Pulmonary artery endothelial cell (primary cell): ENCODE data around the gene ADIPOQ. TPM values are rescaled to one million over a fixed set of nuclear protein-coding genes. Genes with fewer than 3 reads are reported as not detected.
A peak's percentile ranks its signal among the peaks of the same experiment; 100 is the strongest.
"Not testable (repeated sequence)": the region's sequence is repeated elsewhere in the genome, so short reads cannot be mapped to it uniquely, and the experiment has no call there.

Experiments
- DNase-seq: peaks from one replicate; pipeline ENCODE4 v3.0.0-alpha.2; 2011; ENCODE audit warnings: low read depth, low spot score
- total RNA-seq: library from RNA; depleted of rRNA; stranded (reverse); fragments of >200 nt; gene quantifications from 2 replicates; pipeline ENCODE4 v1.2.3, GENCODE V29; 2014

Gene ADIPOQ
- not detected in 2 replicates for total RNA-seq

- no peak for DNase-seq
These were observed at the start of gene ADIPOQ for GRCh38 chr3:186842426-186843038. ADIPOQ (plus strand) TSS chr3:186842710; CDS start chr3:186853059, 10,349 bp downstream.

GRCh38 chr3:186798239-186798874 is 44.2 kb upstream of the ADIPOQ start:
- no peak for DNase-seq

GRCh38 chr3:186800285-186800684 is 42.2 kb upstream of the ADIPOQ start:
- DNase-seq: no peak

GRCh38 chr3:186802701-186803100 is 39.8 kb upstream of the ADIPOQ start:
- DNase-seq: no peak

GRCh38 chr3:186803447-186803846 is 39.1 kb upstream of the ADIPOQ start:
- DNase-seq: not testable (repeated sequence)

- no peak for DNase-seq
These were observed 36.1 kb upstream of the ADIPOQ start, which contains the start of gene RFC4 for GRCh38 chr3:186806089-186807055. RFC4 (minus strand) TSS chr3:186806482; CDS start chr3:186804713, 1,769 bp downstream.

- DNase-seq: no peak
These were observed 35.3 kb upstream of the ADIPOQ start for GRCh38 chr3:186807231-186807630.

GRCh38 chr3:186810336-186810996 is 32.0 kb upstream of the ADIPOQ start:
- DNase-seq: no peak

GRCh38 chr3:186811313-186811712 is 31.2 kb upstream of the ADIPOQ start:
- not testable (repeated sequence) for DNase-seq

GRCh38 chr3:186814100-186814499 is 28.4 kb upstream of the ADIPOQ start:
- DNase-seq: no peak

GRCh38 chr3:186815435-186815834 is 27.1 kb upstream of the ADIPOQ start:
- no peak for DNase-seq

- DNase-seq: no peak
These were observed 24.0 kb upstream of the ADIPOQ start for GRCh38 chr3:186818516-186818915.

GRCh38 chr3:186818956-186819355 is 23.6 kb upstream of the ADIPOQ start:
- DNase-seq: no peak

- DNase-seq: peak; percentile 19
These were observed 20.8 kb upstream of the ADIPOQ start for GRCh38 chr3:186821429-186822387.

GRCh38 chr3:186822388-186822759 is 20.1 kb upstream of the ADIPOQ start:
- DNase-seq: not testable (repeated sequence)

- DNase-seq: no peak
These were observed 19.1 kb upstream of the ADIPOQ start for GRCh38 chr3:186823386-186823785.

GRCh38 chr3:186824430-186825139 is 17.9 kb upstream of the ADIPOQ start:
- DNase-seq: no peak

- DNase-seq: no peak
These were observed 17.2 kb upstream of the ADIPOQ start for GRCh38 chr3:186825294-186825821.

GRCh38 chr3:186825872-186826409 is 16.6 kb upstream of the ADIPOQ start:
- DNase-seq: no peak
